Colonic mucosa (tissue), 4 donors: ENCODE measurements around the gene IGF2BP2. TPM values are rescaled to one million over a fixed set of nuclear protein-coding genes. Genes with fewer than 3 reads are reported as not detected.

Experiments used
- DNase-seq: peaks from one replicate; pipeline ENCODE4 v3.0.0-alpha.2; 2020
- H3K27ac ChIP-seq: fragments of 200-600 bp; one replicate; pipeline ENCODE4 v1.8.0; 2021
- H3K27me3 ChIP-seq: fragments of 200-600 bp; one replicate; pipeline ENCODE4 v1.8.0; 2021
- H3K36me3 ChIP-seq: fragments of 200-600 bp; one replicate; pipeline ENCODE4 v1.8.0; 2021
- H3K4me1 ChIP-seq: fragments of 200-600 bp; one replicate; pipeline ENCODE4 v1.8.0; 2021; ENCODE audit warnings: mild to moderate bottlenecking
- H3K4me3 ChIP-seq: fragments of 200-600 bp; one replicate; pipeline ENCODE4 v1.8.0; 2021
- H3K9ac ChIP-seq, 2 donors: one replicate each; pipeline ENCODE4 v1.7.0; 2013; ENCODE audit warnings: control low read depth in 2 of 2, low read depth in 2 of 2, low read length in 2 of 2
- H3K9me3 ChIP-seq: fragments of 200-600 bp; one replicate; pipeline ENCODE4 v1.8.0; 2021
- intact Hi-C: fragments of 100-400 bp; cut with DNase I; formaldehyde crosslinking; loops from one replicate; pipeline ENCODE4 v1.14.1; 2022
- total RNA-seq, 2 donors: library from RNA; stranded (reverse); fragmentation: NEBNext Ultra II Directional in 1 of 2; extraction: Animal tissue kit (Norgen Biotek cat#: 25700) in 1 of 2; gene quantifications; one replicate each; pipeline ENCODE4 v1.2.1, GENCODE V29; 2021
- TF ChIP-seq, protein P1 (sequence below): fragments of 200-600 bp; IDR thresholded peaks from one replicate; pipeline ENCODE4 v1.8.0; 2022; ENCODE audit warnings: antibody characterized with exemption, mild to moderate bottlenecking
- donor health status: healthy.
- donor health status: DM: no; HTN: no; CAD: no.
- donor health status: DM: no; HTN: no; CAD: no.

IGF2BP2 gene
- total RNA-seq, 2 donors from 2014 or later, result 48.7 to 61.2 TPM

DNA sequence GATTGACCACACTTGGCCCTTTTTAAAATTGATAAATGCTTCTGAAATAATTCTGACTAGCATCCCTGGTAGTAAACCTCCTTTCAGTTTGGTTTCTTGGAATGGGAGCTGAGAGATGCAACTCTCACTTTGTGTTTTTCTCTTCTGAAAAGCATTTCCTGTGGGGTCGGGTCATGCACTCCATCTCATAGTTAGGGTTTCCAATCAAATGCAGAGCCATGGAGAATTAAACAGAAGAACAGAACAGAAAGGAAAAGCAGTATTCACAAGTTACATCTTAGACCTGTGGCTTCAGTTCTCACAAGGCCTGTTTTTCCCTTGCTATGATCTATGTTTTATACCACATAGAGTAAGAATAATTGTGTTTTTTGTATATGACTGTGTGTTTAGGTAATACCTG, 199.1 kb downstream of the IGF2BP2 start:
- TF ChIP-seq, protein P1, sequence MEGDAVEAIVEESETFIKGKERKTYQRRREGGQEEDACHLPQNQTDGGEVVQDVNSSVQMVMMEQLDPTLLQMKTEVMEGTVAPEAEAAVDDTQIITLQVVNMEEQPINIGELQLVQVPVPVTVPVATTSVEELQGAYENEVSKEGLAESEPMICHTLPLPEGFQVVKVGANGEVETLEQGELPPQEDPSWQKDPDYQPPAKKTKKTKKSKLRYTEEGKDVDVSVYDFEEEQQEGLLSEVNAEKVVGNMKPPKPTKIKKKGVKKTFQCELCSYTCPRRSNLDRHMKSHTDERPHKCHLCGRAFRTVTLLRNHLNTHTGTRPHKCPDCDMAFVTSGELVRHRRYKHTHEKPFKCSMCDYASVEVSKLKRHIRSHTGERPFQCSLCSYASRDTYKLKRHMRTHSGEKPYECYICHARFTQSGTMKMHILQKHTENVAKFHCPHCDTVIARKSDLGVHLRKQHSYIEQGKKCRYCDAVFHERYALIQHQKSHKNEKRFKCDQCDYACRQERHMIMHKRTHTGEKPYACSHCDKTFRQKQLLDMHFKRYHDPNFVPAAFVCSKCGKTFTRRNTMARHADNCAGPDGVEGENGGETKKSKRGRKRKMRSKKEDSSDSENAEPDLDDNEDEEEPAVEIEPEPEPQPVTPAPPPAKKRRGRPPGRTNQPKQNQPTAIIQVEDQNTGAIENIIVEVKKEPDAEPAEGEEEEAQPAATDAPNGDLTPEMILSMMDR, result no peak
- no peaks in the 10 kb centered on the region for H3K36me3 ChIP-seq
- no peak for DNase-seq
- peaks cover 14% of the 10 kb centered on the region for H3K4me1 ChIP-seq
- H3K4me3 ChIP-seq, result no peak overlapping the region
- H3K27ac ChIP-seq, result no peak overlapping the region
- no peaks in the 10 kb centered on the region for H3K9me3 ChIP-seq
- no peaks in the 10 kb centered on the region for H3K27me3 ChIP-seq
- no peak overlapping the region for H3K9ac ChIP-seq
- intact Hi-C loops, result no loop called here

DNA sequence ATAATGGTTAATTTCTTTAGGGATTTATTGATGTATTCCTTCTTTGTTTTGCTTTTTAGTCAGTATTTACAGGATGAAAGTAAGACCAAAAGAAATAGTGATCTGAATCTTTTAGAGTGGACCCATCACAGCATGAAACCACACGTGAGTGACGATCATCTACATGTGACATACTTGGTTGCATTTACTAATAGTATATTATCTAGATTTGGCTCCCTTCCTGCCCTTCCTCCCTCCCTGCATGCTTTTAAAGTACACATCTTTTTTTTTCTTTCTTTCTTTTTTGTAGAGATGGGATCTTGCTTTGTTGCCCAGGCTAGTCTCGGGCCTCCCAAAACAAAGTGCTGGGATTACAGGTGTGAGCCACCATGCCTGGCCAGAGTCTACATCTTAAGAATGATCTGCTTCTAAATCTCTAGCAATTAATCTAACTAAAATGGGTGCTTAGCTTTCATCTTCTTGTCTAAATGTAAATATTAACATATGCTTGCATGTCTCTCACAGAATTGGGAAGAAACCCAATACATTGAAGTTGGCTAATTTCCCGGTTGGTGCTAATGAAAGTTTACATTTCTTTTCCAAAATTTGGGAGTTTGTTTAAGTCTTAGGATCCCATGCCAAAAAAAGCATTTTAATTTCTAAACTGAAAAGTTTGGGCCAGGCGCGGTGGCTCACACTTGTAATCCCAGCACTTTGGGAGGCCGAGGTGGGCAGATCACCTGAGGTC, 200.7 kb downstream of the IGF2BP2 start:
- Histone ChIP-seq H3K9me3 (no peaks in the 10 kb centered on the region), H3K27ac (no peak overlapping the region), H3K36me3 (no peaks in the 10 kb centered on the region), H3K27me3 (no peaks in the 10 kb centered on the region), H3K4me3 (no peak overlapping the region), H3K9ac (no peak overlapping the region), H3K4me1 (peaks cover 7% of the 10 kb centered on the region)
- intact Hi-C loops, result no loop called here
- no peak for DNase-seq
- TF ChIP-seq, protein P1, result no peak

DNA sequence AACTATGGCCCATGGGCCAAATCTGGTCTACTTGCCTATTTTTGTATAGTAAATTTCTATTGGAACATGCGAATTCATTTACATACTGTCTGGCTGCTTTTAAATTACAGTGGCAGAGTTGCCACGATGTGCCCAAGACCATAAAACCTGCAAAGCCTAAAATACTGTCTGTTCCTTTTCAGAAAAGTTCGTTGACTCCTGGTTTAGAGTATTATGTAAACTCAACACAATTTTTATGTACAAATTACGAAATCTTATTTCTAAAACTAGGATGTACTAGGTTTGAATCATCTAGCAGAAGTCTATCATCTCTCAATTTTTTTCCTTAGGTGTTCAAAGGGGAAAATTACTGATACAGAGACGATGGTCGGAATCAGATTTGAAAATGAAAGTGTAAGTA, 211.8 kb downstream of the IGF2BP2 start:
- DNase-seq, result no peak
- Histone ChIP-seq H3K9ac (no peak overlapping the region), H3K27ac (no peak overlapping the region), H3K36me3 (peaks cover 9% of the 10 kb centered on the region), H3K4me3 (no peak overlapping the region), H3K4me1 (no peaks in the 10 kb centered on the region), H3K27me3 (no peaks in the 10 kb centered on the region), H3K9me3 (no peaks in the 10 kb centered on the region)
- TF ChIP-seq, protein P1, result no peak
- intact Hi-C loops, result no loop called here

DNA sequence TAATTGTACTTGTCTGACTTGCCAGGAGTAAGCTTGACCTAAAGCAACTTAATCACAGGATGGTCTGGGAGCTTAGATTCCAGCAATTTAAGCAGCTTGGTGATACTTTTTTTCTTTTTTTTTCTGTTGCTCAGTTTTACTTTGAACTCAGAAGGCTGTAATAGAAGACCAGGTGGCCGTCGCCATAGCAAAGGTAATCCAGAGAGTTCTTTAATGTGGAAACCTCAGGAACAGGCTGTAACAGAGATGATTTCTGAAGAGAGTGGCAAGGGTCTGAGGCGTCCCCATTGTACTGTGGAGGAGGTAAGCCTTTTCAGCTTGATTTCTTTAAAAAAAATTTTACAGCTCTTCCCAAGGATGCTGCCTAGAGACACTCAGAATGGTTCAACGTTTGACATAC, 218.6 kb downstream of the IGF2BP2 start:
- Histone ChIP-seq H3K4me3 (no peak overlapping the region), H3K9ac (no peak overlapping the region), H3K9me3 (no peaks in the 10 kb centered on the region), H3K27me3 (no peaks in the 10 kb centered on the region), H3K27ac (no peak overlapping the region), H3K4me1 (no peaks in the 10 kb centered on the region), H3K36me3 (peaks cover 2% of the 10 kb centered on the region)
- intact Hi-C loops, result no loop called here
- TF ChIP-seq, protein P1, result no peak
- no peak for DNase-seq

DNA sequence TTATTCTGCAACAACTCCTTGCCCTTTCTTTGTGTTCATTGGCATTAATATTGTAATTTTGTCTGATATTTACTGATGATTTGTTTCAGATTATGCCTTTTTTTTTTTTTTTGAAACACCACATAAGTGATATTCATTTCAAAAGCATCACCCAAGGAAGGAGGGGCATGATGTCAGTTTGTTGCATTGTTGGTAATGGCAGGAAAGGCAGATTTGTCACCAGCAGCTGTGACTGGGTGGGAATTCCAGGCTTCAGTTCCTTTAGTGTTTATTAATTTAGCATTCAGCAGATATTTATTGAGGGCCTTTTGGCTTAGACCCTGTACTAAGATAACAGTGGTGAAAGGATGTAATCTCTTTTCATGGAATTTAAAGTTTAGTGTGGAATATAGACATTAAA, 219.3 kb downstream of the IGF2BP2 start:
- Histone ChIP-seq H3K9me3 (no peaks in the 10 kb centered on the region), H3K9ac (no peak overlapping the region), H3K27me3 (no peaks in the 10 kb centered on the region), H3K4me1 (no peaks in the 10 kb centered on the region), H3K27ac (no peak overlapping the region), H3K36me3 (no peaks in the 10 kb centered on the region), H3K4me3 (no peak overlapping the region)
- intact Hi-C loops, result no loop called here
- no peak for DNase-seq
- TF ChIP-seq, protein P1, result no peak
